ENCODE results near the gene RING1. TPM values are rescaled to one million over a fixed set of nuclear protein-coding genes. Genes with fewer than 3 reads are reported as not detected.

The RING1 gene
- total RNA-seq, 1 experiment from 2014 or later: 45.9 TPM

GRCh38 chr6:33206027-33206863 is 2.1 kb upstream of the RING1 start:
- intact Hi-C loops (cut with micrococcal nuclease): loop anchor here (10.0 kb wide), 1 partner anchor 209 kb away; the partner anchor contains the start of genes CUTA and PHF1

GRCh38 chr6:33206864-33207551 is 1.3 kb upstream of the RING1 start:
- ChIA-PET CTCF (no interaction called here), RAD21 (ENCODE audit: low non-redundant PET in 1 of 2, low total read pairs in 2 of 2, uncharacterized antibody in 2 of 2, unreplicated experiment in 2 of 2) (no interaction called here), POLR2A (interaction anchor here (0.6 kb wide), 1 partner anchor 270 kb away, joined by 3 read pairs; no protein-coding TSS in a partner anchor)
- H2AFZ ChIP-seq (ENCODE audit: low read depth, low read length, poor library complexity, severe bottlenecking): no peak overlapping the region
- peaks cover 42% of the 10 kb centered on the region for H3K79me2 ChIP-seq (ENCODE audit: insufficient read depth, low read length)
- ATAC-seq: no peak
- no peaks in the 10 kb centered on the region for H3K9me2 ChIP-seq (ENCODE audit: insufficient read depth)
- intact Hi-C loops (cut with micrococcal nuclease): loop anchor here (10.0 kb wide), 1 partner anchor 208 kb away; the partner anchor contains the start of genes CUTA and PHF1
- H3K4me1 ChIP-seq (ENCODE audit: control insufficient read depth in 1 of 2, insufficient read depth in 2 of 2, low read length in 2 of 2): peaks cover 33 to 57% of the 10 kb centered on the region in 2 experiments
- no peak for DNase-seq (ENCODE audit: low read depth, low spot score)
- H4K20me1 ChIP-seq (ENCODE audit: insufficient read depth): no peaks in the 10 kb centered on the region
- H3K9ac ChIP-seq (ENCODE audit: low read length): peak overlapping the region; percentile 96
- H3K27me3 ChIP-seq (ENCODE audit: insufficient read depth, low read length): no peaks in the 10 kb centered on the region
- H3K27ac ChIP-seq (ENCODE audit: low read depth, low read length): peak overlapping the region; percentile 96
- TF ChIP-seq, protein P1, sequence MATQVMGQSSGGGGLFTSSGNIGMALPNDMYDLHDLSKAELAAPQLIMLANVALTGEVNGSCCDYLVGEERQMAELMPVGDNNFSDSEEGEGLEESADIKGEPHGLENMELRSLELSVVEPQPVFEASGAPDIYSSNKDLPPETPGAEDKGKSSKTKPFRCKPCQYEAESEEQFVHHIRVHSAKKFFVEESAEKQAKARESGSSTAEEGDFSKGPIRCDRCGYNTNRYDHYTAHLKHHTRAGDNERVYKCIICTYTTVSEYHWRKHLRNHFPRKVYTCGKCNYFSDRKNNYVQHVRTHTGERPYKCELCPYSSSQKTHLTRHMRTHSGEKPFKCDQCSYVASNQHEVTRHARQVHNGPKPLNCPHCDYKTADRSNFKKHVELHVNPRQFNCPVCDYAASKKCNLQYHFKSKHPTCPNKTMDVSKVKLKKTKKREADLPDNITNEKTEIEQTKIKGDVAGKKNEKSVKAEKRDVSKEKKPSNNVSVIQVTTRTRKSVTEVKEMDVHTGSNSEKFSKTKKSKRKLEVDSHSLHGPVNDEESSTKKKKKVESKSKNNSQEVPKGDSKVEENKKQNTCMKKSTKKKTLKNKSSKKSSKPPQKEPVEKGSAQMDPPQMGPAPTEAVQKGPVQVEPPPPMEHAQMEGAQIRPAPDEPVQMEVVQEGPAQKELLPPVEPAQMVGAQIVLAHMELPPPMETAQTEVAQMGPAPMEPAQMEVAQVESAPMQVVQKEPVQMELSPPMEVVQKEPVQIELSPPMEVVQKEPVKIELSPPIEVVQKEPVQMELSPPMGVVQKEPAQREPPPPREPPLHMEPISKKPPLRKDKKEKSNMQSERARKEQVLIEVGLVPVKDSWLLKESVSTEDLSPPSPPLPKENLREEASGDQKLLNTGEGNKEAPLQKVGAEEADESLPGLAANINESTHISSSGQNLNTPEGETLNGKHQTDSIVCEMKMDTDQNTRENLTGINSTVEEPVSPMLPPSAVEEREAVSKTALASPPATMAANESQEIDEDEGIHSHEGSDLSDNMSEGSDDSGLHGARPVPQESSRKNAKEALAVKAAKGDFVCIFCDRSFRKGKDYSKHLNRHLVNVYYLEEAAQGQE (IDR thresholded peaks at IDR 0.05; ENCODE audit: low read depth): no peak
- TF ChIP-seq POLR2A (IDR thresholded peaks at IDR 0.05; ENCODE audit: borderline replicate concordance, extremely low read depth, insufficient read depth, insufficient read length): no peak
- TF ChIP-seq FOSL1 (IDR thresholded peaks at IDR 0.05; ENCODE audit: low read depth): no peak
- TF ChIP-seq, protein P2, sequence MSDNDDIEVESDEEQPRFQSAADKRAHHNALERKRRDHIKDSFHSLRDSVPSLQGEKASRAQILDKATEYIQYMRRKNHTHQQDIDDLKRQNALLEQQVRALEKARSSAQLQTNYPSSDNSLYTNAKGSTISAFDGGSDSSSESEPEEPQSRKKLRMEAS (IDR thresholded peaks at IDR 0.05): no peak
- TF ChIP-seq TCF7L2 (IDR thresholded peaks at IDR 0.05; ENCODE audit: borderline replicate concordance, extremely low read depth, insufficient read depth, insufficient read length): no peak
- TF ChIP-seq CBX3 (IDR thresholded peaks at IDR 0.05; ENCODE audit: low read depth): no peak
- TF ChIP-seq EZH2phosphoT487 (IDR thresholded peaks at IDR 0.05; ENCODE audit: borderline replicate concordance): no peak
- TF ChIP-seq SP1 (IDR thresholded peaks at IDR 0.05; ENCODE audit: low read depth): no peak
- BruUV-seq (replicated peaks): no TSS peak
- peak overlapping the region; percentile 97 for H3K4me2 ChIP-seq (ENCODE audit: low read length)
- H3K36me3 ChIP-seq (ENCODE audit: control insufficient read depth in 1 of 2, insufficient read depth in 2 of 2, low read length in 2 of 2): peaks cover 23 to 35% of the 10 kb centered on the region in 2 experiments; a peak in 3 of 4 replicates
- H3K4me3 ChIP-seq (replicated peaks in 1 of 2; ENCODE audit: low read depth in 1 of 2, low read length in 2 of 2): peak overlapping the region; percentile 92 to 95
- no peaks in the 10 kb centered on the region for H3K9me3 ChIP-seq (ENCODE audit: control insufficient read depth in 1 of 2, insufficient read depth in 1 of 2, low read depth in 1 of 2, low read length in 2 of 2)

More at GRCh38 chr6:33206027-33206863, 2.1 kb upstream of the RING1 start:
- H3K9me3 ChIP-seq (ENCODE audit: control insufficient read depth in 1 of 2, insufficient read depth in 1 of 2, low read depth in 1 of 2, low read length in 2 of 2): no peaks in the 10 kb centered on the region
- peaks cover 22 to 42% of the 10 kb centered on the region in 2 experiments; a peak in 3 of 4 replicates for H3K36me3 ChIP-seq (ENCODE audit: control insufficient read depth in 1 of 2, insufficient read depth in 2 of 2, low read length in 2 of 2)
- POLR2A ChIA-PET: interaction anchor here (0.6 to 1.0 kb wide), 2 partner anchors 66 to 270 kb away, joined by 3 read pairs; partner anchors contain the start of genes RPS18 and VPS52
- no peaks in the 10 kb centered on the region for H4K20me1 ChIP-seq (ENCODE audit: insufficient read depth)
- H3K27ac ChIP-seq (ENCODE audit: low read depth, low read length): peak overlapping the region; percentile 95
- H3K4me3 ChIP-seq (replicated peaks in 1 of 2; ENCODE audit: low read depth in 1 of 2, low read length in 2 of 2): peak overlapping the region; percentile 81 to 95
- CTCF ChIA-PET: interaction anchor here (0.6 to 2.0 kb wide), 2 partner anchors 42 to 1743 kb away, joined by 3 to 10 read pairs; no protein-coding TSS in a partner anchor
- no TSS peak for BruUV-seq (replicated peaks)
- no peaks in the 10 kb centered on the region for H3K27me3 ChIP-seq (ENCODE audit: insufficient read depth, low read length)
- H3K79me2 ChIP-seq (ENCODE audit: insufficient read depth, low read length): peaks cover 50% of the 10 kb centered on the region
- peak overlapping the region; percentile 96 for H3K9ac ChIP-seq (ENCODE audit: low read length)
- RAD21 ChIA-PET (ENCODE audit: low non-redundant PET in 1 of 2, low total read pairs in 2 of 2, uncharacterized antibody in 2 of 2, unreplicated experiment in 2 of 2): no interaction called here
- TF ChIP-seq SRF (IDR thresholded peaks at IDR 0.05; ENCODE audit: low read depth) (no peak), ELF1 (IDR thresholded peaks at IDR 0.05; ENCODE audit: borderline replicate concordance, low read depth) (no peak), EZH2phosphoT487 (IDR thresholded peaks at IDR 0.05; ENCODE audit: borderline replicate concordance) (no peak), CBX3 (IDR thresholded peaks at IDR 0.05; ENCODE audit: low read depth) (no peak), SIN3A (IDR thresholded peaks at IDR 0.05; ENCODE audit: low read depth) (no peak), FOSL1 (IDR thresholded peaks at IDR 0.05; ENCODE audit: low read depth) (no peak)
- no peaks in the 10 kb centered on the region for H3K9me2 ChIP-seq (ENCODE audit: insufficient read depth)
- DNase-seq (ENCODE audit: low read depth, low spot score) (no peak), ATAC-seq (no peak)
- peaks cover 39 to 65% of the 10 kb centered on the region in 2 experiments for H3K4me1 ChIP-seq (ENCODE audit: control insufficient read depth in 1 of 2, insufficient read depth in 2 of 2, low read length in 2 of 2)
- no peak overlapping the region for H2AFZ ChIP-seq (ENCODE audit: low read depth, low read length, poor library complexity, severe bottlenecking)
- peak overlapping the region; percentile 97 for H3K4me2 ChIP-seq (ENCODE audit: low read length)

Measured in HCT116 (cell line).